ENCODE results near the gene FBXL16. TPM values are rescaled to one million over a fixed set of nuclear protein-coding genes. Genes with fewer than 3 reads are reported as not detected.

FBXL16 gene
- total and polyA plus RNA-seq, 9 of the 15 experiments (the other 6 are each of a cell fraction or from before 2014, with no cell fraction given), result 0.21 to 8.2 (median 1.7) TPM

DNA sequence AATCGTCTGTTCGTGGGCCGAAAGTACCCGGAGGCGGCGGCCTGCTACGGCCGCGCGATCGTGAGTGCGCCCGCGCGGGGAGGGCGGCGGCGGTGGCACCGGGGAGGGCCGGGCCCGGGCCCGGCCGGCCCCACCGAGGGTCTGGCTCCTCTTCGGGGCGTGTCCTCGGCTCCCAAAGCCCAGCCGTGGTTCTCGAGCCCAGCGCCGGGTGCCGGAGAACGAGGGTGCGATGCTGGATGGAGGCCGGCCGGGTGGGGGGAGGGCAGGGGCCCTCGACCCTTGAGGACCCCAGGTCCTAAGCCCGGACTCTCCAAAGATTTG is 25.0 kb downstream of the FBXL16 start (continued):
- TF ChIP-seq, protein P1, sequence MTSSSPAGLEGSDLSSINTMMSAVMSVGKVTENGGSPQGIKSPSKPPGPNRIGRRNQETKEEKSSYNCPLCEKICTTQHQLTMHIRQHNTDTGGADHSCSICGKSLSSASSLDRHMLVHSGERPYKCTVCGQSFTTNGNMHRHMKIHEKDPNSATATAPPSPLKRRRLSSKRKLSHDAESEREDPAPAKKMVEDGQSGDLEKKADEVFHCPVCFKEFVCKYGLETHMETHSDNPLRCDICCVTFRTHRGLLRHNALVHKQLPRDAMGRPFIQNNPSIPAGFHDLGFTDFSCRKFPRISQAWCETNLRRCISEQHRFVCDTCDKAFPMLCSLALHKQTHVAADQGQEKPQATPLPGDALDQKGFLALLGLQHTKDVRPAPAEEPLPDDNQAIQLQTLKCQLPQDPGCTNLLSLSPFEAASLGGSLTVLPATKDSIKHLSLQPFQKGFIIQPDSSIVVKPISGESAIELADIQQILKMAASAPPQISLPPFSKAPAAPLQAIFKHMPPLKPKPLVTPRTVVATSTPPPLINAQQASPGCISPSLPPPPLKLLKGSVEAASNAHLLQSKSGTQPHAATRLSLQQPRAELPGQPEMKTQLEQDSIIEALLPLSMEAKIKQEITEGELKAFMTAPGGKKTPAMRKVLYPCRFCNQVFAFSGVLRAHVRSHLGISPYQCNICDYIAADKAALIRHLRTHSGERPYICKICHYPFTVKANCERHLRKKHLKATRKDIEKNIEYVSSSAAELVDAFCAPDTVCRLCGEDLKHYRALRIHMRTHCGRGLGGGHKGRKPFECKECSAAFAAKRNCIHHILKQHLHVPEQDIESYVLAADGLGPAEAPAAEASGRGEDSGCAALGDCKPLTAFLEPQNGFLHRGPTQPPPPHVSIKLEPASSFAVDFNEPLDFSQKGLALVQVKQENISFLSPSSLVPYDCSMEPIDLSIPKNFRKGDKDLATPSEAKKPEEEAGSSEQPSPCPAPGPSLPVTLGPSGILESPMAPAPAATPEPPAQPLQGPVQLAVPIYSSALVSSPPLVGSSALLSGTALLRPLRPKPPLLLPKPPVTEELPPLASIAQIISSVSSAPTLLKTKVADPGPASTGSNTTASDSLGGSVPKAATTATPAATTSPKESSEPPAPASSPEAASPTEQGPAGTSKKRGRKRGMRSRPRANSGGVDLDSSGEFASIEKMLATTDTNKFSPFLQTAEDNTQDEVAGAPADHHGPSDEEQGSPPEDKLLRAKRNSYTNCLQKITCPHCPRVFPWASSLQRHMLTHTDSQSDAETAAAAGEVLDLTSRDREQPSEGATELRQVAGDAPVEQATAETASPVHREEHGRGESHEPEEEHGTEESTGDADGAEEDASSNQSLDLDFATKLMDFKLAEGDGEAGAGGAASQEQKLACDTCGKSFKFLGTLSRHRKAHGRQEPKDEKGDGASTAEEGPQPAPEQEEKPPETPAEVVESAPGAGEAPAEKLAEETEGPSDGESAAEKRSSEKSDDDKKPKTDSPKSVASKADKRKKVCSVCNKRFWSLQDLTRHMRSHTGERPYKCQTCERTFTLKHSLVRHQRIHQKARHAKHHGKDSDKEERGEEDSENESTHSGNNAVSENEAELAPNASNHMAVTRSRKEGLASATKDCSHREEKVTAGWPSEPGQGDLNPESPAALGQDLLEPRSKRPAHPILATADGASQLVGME (CRISPR knock-in tag; IDR thresholded peaks at IDR 0.05), result 0 out of 2 replicates have a peak, but pooled peaks have one; percentile 11
- TF ChIP-seq RBBP5 (IDR thresholded peaks at IDR 0.05; ENCODE audit: borderline replicate concordance, insufficient read depth, low read length, poor library complexity, severe bottlenecking) (peak; percentile 9), NR2C2 (CRISPR knock-in tag; IDR thresholded peaks at IDR 0.05) (no peak), NR2C2 (tag; IDR thresholded peaks at IDR 0.05) (peak; percentile 9; the same call in 1 of the 2 replicates), ZBTB11 (CRISPR knock-in tag; IDR thresholded peaks at IDR 0.05) (peak in 1 of 3 experiments; percentile 6; a peak in 1 of 6 replicates), CCNT2 (IDR thresholded peaks at IDR 0.05; ENCODE audit: borderline replicate concordance, extremely low read depth, insufficient read length, low read depth, low read length) (peak; percentile 34), EWSR1 (IDR thresholded peaks at IDR 0.05; ENCODE audit: borderline replicate concordance, low read depth, partially characterized antibody) (no peak)

Data from K562 (cell line).